IPS-18c (cell line): ENCODE measurements around the gene ERP29.
"Not testable (repeated sequence)": the region's sequence is repeated elsewhere in the genome, so short reads cannot be mapped to it uniquely, and the experiment has no call there.

Source experiments
- H3K4me3 ChIP-seq: 2 replicates; pipeline ENCODE4 v1.7.0; 2013; ENCODE audit warnings: low read depth, mild to moderate bottlenecking, low read length, moderate library complexity; ENCODE audit not compliant: insufficient read depth
- H3K9me3 ChIP-seq: one replicate; pipeline ENCODE4 v1.6.1; 2013; ENCODE audit warnings: mild to moderate bottlenecking, low read length, moderate library complexity; ENCODE audit not compliant: control insufficient read depth, insufficient read depth

The ERP29 gene

DNA sequence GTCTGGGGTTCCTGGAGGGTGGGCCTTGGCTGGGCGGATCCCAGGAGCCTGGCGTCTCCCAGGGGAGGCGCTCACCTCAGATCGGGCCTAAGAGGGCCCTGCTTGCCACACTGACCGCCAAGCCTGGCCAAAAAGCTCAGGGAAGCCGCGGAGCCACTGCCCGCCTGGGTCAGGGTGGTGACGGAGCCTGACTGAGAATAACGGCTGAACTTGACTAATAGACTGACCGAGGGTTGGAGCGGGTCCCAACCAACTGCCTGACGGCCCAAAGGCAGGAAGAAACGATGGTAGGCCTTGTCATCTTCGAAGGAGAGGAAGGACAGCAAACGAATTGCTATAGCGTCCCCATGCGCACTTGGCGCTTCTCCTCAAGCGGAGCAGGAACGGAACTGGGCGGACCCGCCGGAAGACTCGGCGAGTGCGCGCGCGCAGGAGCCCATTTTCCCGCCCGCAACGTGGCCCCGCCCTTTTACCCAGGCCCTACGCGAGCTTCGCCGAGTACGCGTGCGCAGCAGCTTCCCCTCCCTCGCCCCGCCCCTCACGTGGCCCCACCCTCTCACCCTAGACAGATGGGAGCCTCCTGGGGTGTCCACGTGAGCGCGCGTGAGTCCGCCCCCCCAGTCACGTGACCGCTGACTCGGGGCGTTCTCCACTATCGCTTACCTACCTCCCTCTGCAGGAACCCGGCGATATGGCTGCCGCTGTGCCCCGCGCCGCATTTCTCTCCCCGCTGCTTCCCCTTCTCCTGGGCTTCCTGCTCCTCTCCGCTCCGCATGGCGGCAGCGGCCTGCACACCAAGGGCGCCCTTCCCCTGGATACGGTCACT lies at the start of gene ERP29, which contains the start of gene TMEM116:
ERP29 (plus strand) TSS at position 652 of the 826 bp plus-strand sequence; CDS start at position 692, 40 bp downstream.
TMEM116 (minus strand) TSS at position 391 of the 826 bp plus-strand sequence. CDS start 7,895 bp downstream, outside the sequence.
- peak within 1 kb of the TSS; percentile 97 for H3K4me3 ChIP-seq
- peaks cover 3% of the 10 kb centered on the region for H3K9me3 ChIP-seq

DNA sequence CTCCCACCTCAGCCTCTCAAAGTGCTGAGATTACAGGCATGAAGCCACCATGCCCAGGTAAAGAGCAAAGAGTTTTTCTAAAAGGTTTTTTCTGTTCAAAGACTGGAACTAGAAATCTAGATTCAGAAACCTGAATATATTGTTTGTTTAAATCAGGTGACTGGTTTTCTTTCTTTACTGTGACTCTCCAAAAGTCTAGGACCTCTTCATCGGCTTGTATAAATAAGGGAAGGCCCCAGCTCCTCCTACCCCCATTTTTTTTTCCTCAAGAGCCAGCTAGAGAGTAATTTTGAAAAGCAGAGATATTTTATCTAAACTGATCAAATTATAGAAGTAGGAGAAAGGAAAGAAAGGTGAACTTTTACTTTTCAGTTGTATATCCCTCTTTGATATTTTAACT lies 48.3 kb upstream of the ERP29 start:
- Histone ChIP-seq H3K9me3 (no peaks in the 10 kb centered on the region), H3K4me3 (no peak overlapping the region)

DNA sequence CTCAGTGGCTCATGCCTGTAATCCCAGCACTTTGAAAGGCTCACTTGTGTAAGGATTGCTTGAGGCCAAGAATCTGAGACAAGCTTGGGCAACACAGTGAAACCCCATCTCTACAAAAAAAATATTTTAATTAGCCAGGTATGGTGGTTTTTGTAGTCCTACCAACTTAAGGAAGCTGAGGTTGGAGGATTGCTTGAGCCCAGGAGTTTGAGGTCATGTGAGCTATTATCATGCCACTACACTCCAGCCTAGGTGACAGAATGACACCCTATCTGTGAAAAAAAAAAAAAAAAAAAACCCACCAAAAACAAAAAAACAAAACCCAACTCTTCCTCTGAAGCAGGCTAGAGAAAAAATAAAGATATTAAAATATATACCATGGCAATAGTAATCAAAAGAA lies 41.4 kb upstream of the ERP29 start:
- H3K4me3 ChIP-seq: no peak overlapping the region
- H3K9me3 ChIP-seq: no peaks in the 10 kb centered on the region

DNA sequence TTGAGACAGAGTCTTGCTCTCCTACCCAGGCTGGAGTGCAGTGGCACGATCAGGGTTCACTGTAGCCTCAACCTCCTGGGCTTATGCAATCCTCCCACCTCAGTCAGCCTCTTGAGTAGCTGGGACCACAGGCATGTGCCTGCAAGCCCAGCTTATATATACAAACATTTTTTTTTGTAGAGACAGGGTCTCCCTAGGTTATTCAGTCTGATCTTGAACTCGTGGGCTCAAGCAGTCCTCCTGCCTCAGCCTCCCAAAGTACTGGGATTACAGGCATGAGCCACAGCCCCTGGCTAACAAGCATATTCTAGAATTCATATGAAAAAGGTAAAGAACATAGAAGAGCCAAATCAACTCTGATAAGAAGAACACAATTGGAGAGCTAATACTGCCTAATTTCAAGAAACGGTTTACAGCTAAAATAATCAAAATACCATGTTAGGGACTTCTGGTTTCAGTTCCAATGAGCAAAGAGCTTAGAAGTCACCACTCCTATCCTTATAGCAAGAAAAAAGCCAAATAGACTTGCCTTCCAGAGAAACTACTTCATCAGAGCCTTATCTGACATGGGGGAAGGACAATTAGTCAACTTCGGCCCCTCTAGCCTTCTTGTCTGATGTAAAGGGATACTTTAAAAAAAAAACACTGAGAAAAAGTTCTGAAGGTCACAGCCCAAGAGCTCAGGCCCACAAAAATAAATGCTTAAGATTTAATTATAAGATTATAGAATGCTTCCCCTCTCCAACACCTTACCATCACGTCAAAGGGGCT lies 37.9 kb upstream of the ERP29 start:
- no peaks in the 10 kb centered on the region for H3K9me3 ChIP-seq
- no peak overlapping the region for H3K4me3 ChIP-seq

DNA sequence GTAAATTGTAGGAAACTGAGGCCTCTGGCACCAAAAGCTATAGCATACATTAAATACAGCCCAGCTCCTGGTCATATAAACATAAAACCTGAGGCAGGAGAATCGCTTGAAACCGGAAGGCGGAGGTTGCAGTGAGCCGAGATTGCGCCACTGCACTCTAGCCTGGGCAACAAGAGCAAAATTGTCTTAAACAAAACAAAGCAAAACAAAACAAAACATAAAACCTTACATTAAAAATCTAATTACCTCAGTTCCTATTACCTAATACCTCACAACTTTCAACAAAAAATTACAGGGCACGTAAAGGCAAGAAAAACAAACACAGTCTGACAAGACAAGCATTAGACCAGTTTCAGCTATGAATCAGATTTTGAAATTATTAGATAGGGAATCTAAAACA lies 36.9 kb upstream of the ERP29 start:
- H3K9me3 ChIP-seq: no peaks in the 10 kb centered on the region

DNA sequence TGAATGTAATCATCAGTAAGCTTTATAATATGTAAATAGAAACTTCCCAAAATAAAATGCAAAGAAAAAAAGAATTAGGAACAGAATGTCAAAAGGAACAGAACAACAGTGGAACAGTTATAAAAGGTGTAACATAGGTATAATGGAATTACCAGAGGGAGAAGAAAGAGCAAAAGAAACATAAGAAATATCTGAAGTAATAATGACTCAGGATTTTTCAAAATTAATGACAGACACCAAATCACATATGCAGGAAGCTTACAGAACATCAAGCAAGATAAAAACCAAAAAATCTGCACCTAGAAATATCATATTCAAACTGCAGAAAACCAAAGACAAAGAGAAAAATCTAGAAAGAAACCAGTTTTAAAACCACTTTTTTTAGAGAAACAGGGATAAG lies 36.4 kb upstream of the ERP29 start:
- Histone ChIP-seq H3K9me3 (no peaks in the 10 kb centered on the region), H3K4me3 (no peak overlapping the region)

More for the DNA sequence above, 36.9 kb upstream of the ERP29 start:
- no peak overlapping the region for H3K4me3 ChIP-seq

DNA sequence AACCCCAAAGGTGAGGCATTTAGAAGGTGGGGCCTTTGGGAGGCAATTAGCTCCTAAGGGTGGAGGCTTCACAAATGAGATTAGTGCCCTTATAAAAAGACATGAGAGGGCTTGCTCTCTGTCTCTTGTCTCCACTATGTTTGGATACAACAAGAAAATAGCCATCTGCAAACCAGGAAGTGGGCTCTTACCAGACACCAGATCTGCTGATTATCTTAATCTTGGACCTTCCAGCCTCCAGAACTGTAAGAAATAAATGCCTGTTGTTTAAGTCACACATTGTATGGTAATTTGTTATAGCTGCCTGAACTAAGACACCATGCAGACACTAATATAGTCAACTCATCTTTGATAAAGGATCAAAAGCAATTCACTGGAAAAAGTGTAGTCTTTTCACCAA lies 34.7 kb upstream of the ERP29 start:
- Histone ChIP-seq H3K4me3 (no peak overlapping the region), H3K9me3 (no peaks in the 10 kb centered on the region)

DNA sequence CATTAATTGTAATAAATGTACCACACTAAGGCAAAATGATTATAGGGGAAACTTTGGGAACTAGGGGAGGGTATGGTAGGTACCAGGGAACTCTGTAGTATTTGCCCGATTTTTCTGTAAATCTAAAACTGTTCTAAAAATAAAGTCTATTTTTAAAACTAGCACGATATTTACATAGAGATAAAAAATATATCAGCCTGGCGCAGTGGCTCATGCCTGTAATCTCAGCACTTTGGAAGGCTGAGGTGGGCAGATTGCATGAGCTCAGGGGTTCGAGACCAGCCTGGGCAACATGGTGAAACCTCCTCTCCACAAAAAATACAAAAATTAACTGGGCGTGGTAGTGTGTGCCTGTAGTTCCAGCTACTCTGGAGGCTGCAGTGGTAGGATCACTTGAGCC lies 32.6 kb upstream of the ERP29 start:
- Histone ChIP-seq H3K4me3 (no peak overlapping the region), H3K9me3 (no peaks in the 10 kb centered on the region)

DNA sequence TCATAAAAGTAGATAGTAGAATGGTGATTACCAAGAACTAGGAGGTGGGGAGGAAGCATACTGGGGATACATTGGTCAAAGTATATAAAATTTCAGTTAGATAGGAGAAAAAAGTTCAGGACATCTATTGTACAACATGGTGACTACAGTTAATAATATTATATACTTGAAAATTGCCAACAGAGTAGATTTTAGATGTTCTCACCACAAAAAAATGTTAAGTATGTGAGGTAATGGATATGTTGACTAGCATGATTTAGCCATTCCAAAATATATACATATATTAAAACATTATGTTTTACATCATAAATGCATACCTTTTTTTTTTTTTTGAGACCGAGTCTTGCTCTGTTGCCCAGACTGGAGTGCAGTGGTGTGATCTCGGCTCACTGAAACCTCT lies 31.2 kb upstream of the ERP29 start:
- H3K4me3 ChIP-seq: no peak overlapping the region
- no peaks in the 10 kb centered on the region for H3K9me3 ChIP-seq

DNA sequence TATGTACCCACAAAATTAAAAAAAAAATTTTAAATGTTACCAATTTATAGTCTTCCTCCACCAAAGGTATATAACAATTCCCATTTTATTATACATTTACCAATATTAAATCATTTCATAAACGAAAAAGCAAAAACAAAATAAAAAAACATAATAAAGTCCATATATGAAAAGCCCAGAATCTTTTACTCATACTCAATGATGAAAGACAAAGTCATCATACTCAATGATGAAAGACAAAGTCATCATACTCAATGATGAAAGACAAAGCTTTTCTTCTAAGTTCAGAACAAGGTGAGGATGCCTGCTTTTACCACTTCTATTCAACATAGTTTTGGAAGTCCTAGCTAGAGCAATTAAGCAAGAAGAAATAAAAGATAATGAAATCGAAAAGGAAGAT lies 28.4 kb upstream of the ERP29 start:
- Histone ChIP-seq H3K9me3 (no peaks in the 10 kb centered on the region), H3K4me3 (no peak overlapping the region)

DNA sequence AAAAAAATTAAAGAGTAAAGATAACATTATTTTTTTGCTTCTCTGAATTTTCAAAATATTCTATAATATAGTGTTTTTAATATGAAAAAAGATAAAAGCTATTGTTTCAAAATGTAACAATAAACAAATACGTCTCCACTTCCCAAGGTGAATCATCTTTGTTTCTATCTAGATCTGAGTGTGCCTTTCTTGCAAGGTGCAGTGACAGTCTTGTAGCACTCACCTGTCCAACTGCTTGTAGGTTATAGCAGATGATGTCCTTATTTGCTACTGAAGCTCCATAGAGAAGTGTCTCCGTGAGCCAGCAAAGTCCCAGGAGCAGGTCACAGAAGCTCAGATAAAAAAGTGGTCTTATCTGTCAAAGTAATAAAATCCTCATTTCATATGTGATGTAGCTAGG lies 21.7 kb upstream of the ERP29 start:
- Histone ChIP-seq H3K9me3 (no peaks in the 10 kb centered on the region), H3K4me3 (no peak overlapping the region)

DNA sequence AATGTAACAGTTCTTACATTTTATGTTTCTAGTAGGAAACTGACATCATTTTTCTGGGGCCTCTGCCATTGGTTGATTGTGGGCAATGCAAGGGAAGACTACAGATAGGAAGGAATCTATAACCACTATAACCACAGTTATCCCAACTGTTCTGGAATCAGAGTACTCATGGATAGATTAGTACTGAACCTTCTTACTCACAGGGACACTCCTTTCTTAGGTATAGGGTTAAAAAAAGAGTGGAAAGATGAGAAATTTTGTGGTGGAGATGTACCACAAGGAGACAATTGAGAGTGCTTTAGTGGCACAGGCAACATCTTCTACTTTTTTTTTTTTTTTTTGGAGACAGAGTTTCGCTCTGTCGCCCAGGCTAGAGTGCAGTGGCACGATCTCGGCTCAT lies 21.3 kb upstream of the ERP29 start:
- H3K4me3 ChIP-seq: no peak overlapping the region

DNA sequence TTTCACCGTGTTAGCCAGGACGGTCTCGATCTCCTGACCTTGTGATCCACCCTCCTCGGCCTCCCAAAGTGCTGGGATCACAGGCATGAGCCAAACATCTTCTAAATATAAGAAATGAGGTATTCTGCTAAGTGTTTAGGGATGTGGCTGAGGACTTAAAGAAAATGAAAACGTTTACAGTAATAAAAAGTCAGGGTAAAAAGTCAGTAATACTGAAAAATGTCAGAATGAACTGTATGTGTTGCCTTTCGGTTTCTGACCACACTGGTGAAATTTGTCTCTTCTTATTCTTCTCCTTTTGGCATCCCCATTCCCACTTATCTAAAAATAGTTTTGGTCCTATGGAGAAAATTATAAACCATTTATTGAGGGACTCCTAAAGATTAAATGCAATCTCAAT lies 20.8 kb upstream of the ERP29 start:
- Histone ChIP-seq H3K4me3 (no peak overlapping the region), H3K9me3 (no peaks in the 10 kb centered on the region)

More for the DNA sequence above, 21.3 kb upstream of the ERP29 start:
- H3K9me3 ChIP-seq: no peaks in the 10 kb centered on the region

DNA sequence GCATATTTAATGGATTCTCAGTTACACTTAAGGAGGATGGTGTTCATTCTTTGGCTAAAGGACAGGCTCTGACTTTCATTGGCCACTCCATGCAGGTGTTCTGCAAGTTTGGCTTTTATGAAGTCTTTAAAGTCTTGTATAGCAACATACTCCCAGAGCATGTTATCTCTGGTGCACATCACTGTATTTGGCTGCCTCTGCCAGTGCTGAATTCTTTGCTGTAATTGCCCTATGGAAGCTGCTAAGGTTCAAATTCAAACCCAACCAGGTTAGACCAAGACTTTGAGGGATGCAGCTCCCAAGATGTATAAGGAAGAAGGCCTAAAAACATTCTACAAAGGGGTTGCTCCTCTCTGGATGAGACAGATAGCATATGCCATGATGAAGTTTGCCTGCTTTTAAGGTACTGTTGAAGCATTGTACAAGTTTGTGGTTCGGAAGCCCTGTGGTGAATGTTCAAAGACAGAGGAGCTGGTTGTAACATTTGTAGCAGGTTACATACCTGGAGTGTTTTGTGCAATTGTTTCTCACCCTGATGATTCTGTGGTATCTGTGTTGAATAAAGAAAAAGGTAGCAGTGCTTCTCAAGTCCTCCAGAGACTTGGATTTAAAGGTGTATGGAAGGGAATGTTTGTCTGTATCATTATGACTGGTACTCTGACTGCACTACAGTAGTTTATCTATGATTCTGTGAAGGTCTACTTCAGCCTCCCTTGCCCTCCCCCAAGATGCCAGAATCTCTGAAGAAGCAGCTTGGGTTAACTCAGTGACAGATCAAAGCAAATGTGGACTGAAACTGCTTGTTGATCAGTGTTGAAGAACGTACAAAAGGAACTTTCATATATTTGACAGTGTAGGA lies 19.7 kb upstream of the ERP29 start:
- H3K4me3 ChIP-seq: no peak overlapping the region
- no peaks in the 10 kb centered on the region for H3K9me3 ChIP-seq

DNA sequence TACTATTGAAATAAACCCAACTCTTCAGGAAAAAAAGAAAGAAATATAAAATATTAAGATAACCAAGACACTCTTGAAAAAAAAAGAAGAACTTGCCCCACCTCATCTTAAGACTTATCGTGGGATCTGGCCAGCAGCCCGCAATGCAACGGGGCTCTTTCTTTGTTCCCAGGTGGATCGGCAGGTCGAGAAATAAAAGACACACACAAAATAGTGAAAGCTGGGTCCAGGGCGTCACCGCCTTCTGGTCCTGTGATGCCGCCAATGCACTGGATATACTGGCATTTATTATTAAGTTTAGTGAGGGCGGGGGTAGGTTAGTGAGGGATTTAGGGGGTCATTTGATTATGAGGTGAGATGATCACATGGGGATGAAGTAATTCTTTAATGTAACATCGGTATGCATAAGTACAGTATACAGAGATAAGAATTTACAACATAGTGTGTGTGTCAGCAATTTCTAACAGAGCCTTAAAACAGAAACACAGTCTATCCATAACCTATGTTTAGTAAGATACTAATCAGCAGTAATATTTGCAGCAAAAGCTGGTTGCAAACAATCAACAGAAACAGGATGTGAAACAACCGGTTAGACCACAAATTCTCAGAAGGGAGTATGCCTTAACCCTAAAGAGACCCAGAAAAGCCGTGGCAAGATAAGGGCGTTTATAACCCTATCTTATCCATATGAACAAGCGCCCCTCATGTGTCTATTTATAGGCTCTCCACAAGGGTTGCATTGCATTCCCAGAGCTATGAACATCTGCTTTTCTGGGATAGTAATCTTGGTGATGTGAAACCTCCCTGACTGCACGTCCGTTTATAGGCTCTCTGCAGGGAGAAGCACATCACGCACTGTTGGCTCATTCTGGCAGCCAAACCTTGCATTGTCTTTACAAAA lies 18.8 kb upstream of the ERP29 start:
- not testable (repeated sequence) for H3K4me3 ChIP-seq, H3K9me3 ChIP-seq

DNA sequence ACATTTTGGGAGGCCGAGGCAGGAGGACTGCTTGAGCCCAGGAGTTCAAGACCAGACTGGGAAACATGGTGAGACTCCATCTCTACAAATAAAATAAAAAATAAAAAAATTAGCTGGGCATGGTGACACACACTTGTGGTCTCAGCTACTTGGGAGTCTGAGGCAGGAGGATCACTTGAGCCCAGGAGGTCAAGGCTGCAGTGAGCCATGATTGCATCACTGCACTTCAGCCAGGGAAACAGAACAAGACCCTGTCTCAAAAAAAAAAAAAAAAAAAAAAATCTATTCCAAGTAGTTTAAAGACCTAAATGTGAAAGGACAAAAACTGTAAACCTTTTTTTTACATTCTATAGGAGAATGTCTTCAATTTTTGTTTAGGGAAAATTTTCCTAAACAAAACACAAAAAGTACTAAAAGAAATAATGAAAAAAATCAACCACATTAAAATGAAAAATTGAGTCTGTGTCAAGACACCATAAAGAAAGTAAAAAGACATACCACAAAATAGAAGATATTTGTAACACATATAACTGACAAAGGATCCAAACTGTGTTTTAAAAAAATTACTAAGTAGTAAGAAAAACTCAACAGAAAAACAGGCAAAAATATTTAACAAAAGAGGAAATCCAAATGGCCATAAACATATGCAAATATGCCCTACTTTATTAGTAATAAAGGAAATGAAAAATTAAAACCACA lies 17.3 kb upstream of the ERP29 start:
- H3K4me3 ChIP-seq: no peak overlapping the region
- no peaks in the 10 kb centered on the region for H3K9me3 ChIP-seq
